Coronary artery (tissue), 2 donors: ENCODE results near the gene COL21A1.

Experiments
- DNase-seq: peaks from one replicate; pipeline ENCODE4 v3.0.0-alpha.2; 2017; ENCODE audit warnings: low spot score
- H3K27ac ChIP-seq, 2 donors: fragments of 200-600 bp; sonication (generic); one replicate each; pipeline ENCODE4 v1.5.1; 2016 to 2019
- H3K4me3 ChIP-seq: fragments of 200-600 bp; sonication (generic); 2 replicates; pipeline ENCODE4 v1.5.1; 2016; ENCODE audit warnings: mild to moderate bottlenecking, moderate library complexity
- CTCF ChIP-seq: fragments of 200-600 bp; sonication (generic); IDR thresholded peaks from one replicate; pipeline ENCODE4 v1.5.1; 2019; ENCODE audit warnings: antibody characterized with exemption

Gene COL21A1

GRCh38 chr6:56222499-56222898 is 24.9 kb downstream of the COL21A1 start:
- TF ChIP-seq CTCF, result no peak

GRCh38 chr6:56220078-56220477 is 27.3 kb downstream of the COL21A1 start:
- no peak overlapping the region for H3K27ac ChIP-seq
- no peak overlapping the region for H3K4me3 ChIP-seq
- TF ChIP-seq CTCF, result no peak
- no peak for DNase-seq

More at GRCh38 chr6:56222499-56222898, 24.9 kb downstream of the COL21A1 start:
- DNase-seq, result no peak
- Histone ChIP-seq H3K27ac (no peak overlapping the region), H3K4me3 (no peak overlapping the region)

- no peak overlapping the region for H3K4me3 ChIP-seq
- TF ChIP-seq CTCF, result no peak
- no peak for DNase-seq
- H3K27ac ChIP-seq, result peak overlapping the region; percentile 31 to 37
Observed at GRCh38 chr6:56214703-56215101, 32.7 kb downstream of the COL21A1 start.

GRCh38 chr6:56214041-56214702 is 33.2 kb downstream of the COL21A1 start:
- Histone ChIP-seq H3K27ac (peak overlapping the region; percentile 28 to 31), H3K4me3 (no peak overlapping the region)
- no peak for DNase-seq
- TF ChIP-seq CTCF, result no peak

- H3K27ac ChIP-seq, result no peak overlapping the region
- no peak for TF ChIP-seq CTCF
- H3K4me3 ChIP-seq, result no peak overlapping the region
- DNase-seq, result no peak
Observed at GRCh38 chr6:56211724-56212123, 35.7 kb downstream of the COL21A1 start.

GRCh38 chr6:56204134-56204533 is 43.2 kb downstream of the COL21A1 start:
- DNase-seq, result no peak
- no peak overlapping the region for H3K27ac ChIP-seq
- no peak for TF ChIP-seq CTCF
- H3K4me3 ChIP-seq, result no peak overlapping the region

GRCh38 chr6:56199956-56200355 is 47.4 kb downstream of the COL21A1 start:
- no peak for DNase-seq
- no peak for TF ChIP-seq CTCF

More at GRCh38 chr6:56199956-56200355, 47.4 kb downstream of the COL21A1 start:
- Histone ChIP-seq H3K27ac (no peak overlapping the region), H3K4me3 (no peak overlapping the region)
